ENCODE data around the gene MAFG. TPM values are rescaled to one million over a fixed set of nuclear protein-coding genes. Genes with fewer than 3 reads are reported as not detected.
A peak's percentile ranks its signal among the peaks of the same experiment; 100 is the strongest.

Gene MAFG
- total and polyA plus RNA-seq, 2 of the 13 experiments (the other 11 are each of a cell fraction or from before 2014, with no cell fraction given), result 14.5 to 20.0 TPM

- no peak for TF ChIP-seq TMF1 (CRISPR knock-in tag; IDR thresholded peaks at IDR 0.05; ENCODE audit: low read depth)
- TF ChIP-seq ATM (IDR thresholded peaks at IDR 0.05; ENCODE audit: borderline replicate concordance), result no peak
- TF ChIP-seq, protein P1, sequence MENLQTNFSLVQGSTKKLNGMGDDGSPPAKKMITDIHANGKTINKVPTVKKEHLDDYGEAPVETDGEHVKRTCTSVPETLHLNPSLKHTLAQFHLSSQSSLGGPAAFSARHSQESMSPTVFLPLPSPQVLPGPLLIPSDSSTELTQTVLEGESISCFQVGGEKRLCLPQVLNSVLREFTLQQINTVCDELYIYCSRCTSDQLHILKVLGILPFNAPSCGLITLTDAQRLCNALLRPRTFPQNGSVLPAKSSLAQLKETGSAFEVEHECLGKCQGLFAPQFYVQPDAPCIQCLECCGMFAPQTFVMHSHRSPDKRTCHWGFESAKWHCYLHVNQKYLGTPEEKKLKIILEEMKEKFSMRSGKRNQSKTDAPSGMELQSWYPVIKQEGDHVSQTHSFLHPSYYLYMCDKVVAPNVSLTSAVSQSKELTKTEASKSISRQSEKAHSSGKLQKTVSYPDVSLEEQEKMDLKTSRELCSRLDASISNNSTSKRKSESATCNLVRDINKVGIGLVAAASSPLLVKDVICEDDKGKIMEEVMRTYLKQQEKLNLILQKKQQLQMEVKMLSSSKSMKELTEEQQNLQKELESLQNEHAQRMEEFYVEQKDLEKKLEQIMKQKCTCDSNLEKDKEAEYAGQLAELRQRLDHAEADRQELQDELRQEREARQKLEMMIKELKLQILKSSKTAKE (CRISPR knock-in tag; IDR thresholded peaks at IDR 0.05; ENCODE audit: borderline replicate concordance), result peak; percentile 59; the same call in 1 of the 2 replicates
- peak; percentile 77; the same call in 1 of the 2 replicates for TF ChIP-seq PRMT3 (CRISPR knock-in tag; IDR thresholded peaks at IDR 0.05; ENCODE audit: borderline replicate concordance, low read depth)
- TF ChIP-seq, protein P2, sequence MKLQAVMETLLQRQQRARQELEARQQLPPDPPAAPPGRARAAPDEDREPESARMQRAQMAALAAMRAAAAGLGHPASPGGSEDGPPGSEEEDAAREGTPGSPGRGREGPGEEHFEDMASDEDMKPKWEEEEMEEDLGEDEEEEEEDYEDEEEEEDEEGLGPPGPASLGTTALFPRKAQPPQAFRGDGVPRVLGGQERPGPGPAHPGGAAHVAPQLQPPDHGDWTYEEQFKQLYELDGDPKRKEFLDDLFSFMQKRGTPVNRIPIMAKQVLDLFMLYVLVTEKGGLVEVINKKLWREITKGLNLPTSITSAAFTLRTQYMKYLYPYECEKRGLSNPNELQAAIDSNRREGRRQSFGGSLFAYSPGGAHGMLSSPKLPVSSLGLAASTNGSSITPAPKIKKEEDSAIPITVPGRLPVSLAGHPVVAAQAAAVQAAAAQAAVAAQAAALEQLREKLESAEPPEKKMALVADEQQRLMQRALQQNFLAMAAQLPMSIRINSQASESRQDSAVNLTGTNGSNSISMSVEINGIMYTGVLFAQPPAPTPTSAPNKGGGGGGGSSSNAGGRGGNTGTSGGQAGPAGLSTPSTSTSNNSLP (IDR thresholded peaks at IDR 0.05; ENCODE audit: low read depth, low read length), result no peak
- TF ChIP-seq, protein P3, sequence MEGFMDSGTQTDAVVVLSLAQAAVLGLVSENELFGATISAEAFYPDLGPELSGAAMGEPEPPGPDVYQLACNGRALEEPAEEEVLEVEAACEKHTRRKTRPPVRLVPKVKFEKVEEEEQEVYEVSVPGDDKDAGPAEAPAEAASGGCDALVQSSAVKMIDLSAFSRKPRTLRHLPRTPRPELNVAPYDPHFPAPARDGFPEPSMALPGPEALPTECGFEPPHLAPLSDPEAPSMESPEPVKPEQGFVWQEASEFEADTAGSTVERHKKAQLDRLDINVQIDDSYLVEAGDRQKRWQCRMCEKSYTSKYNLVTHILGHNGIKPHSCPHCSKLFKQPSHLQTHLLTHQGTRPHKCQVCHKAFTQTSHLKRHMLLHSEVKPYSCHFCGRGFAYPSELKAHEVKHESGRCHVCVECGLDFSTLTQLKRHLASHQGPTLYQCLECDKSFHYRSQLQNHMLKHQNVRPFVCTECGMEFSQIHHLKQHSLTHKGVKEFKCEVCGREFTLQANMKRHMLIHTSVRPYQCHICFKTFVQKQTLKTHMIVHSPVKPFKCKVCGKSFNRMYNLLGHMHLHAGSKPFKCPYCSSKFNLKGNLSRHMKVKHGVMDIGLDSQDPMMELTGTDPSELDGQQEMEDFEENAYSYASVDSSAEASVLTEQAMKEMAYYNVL (CRISPR knock-in tag; IDR thresholded peaks at IDR 0.05; ENCODE audit: borderline replicate concordance), result peak; percentile 67; the same call in 1 of the 2 replicates
- no peak for TF ChIP-seq KLF11 (CRISPR knock-in tag; IDR thresholded peaks at IDR 0.05)
- TF ChIP-seq PTBP1 (IDR thresholded peaks at IDR 0.05; ENCODE audit: low read depth, low read length, poor library complexity, severe bottlenecking), result peak; percentile 32
- no peak for TF ChIP-seq FOSL1 (CRISPR knock-in tag; IDR thresholded peaks at IDR 0.05; ENCODE audit: borderline replicate concordance)
- TF ChIP-seq HNF4A (CRISPR knock-in tag; IDR thresholded peaks at IDR 0.05), result peak; percentile 36
- peak; percentile 88 for TF ChIP-seq KDM5B (CRISPR knock-in tag; IDR thresholded peaks at IDR 0.05; ENCODE audit: borderline replicate concordance)
- TF ChIP-seq ZBTB7A (CRISPR knock-in tag; IDR thresholded peaks at IDR 0.05), result peak; percentile 60
- TF ChIP-seq MAFG (CRISPR knock-in tag; IDR thresholded peaks at IDR 0.05), result no peak
- no peak for TF ChIP-seq POLR2AphosphoS2 (IDR thresholded peaks at IDR 0.05; ENCODE audit: low read depth, low read length)
- TF ChIP-seq ZNF549 (CRISPR knock-in tag; IDR thresholded peaks at IDR 0.05), result no peak
- TF ChIP-seq ZNF383 (CRISPR knock-in tag; IDR thresholded peaks at IDR 0.05; ENCODE audit: borderline replicate concordance), result peak; percentile 89; the same call in 1 of the 2 replicates
- TF ChIP-seq ELF1 (CRISPR knock-in tag; IDR thresholded peaks at IDR 0.05), result 0 out of 2 replicates have a peak, but pooled peaks have one; percentile 16
- no peak for TF ChIP-seq JUNB (CRISPR knock-in tag; IDR thresholded peaks at IDR 0.05; ENCODE audit: borderline replicate concordance)
- TF ChIP-seq ZNF775 (CRISPR knock-in tag; IDR thresholded peaks at IDR 0.05; ENCODE audit: borderline replicate concordance), result no peak
- TF ChIP-seq ZNF331 (CRISPR knock-in tag; IDR thresholded peaks at IDR 0.05), result peak; percentile 52; the same call in 1 of the 2 replicates
- TF ChIP-seq NCOA5 (CRISPR knock-in tag; IDR thresholded peaks at IDR 0.05), result no peak
These were observed at the start of gene MAFG (continued) for GRCh38 chr17:81927653-81928543.

Measured in HepG2 (cell line).